Measurements from ENCODE around the gene ADGRL3.

Gene ADGRL3

DNA sequence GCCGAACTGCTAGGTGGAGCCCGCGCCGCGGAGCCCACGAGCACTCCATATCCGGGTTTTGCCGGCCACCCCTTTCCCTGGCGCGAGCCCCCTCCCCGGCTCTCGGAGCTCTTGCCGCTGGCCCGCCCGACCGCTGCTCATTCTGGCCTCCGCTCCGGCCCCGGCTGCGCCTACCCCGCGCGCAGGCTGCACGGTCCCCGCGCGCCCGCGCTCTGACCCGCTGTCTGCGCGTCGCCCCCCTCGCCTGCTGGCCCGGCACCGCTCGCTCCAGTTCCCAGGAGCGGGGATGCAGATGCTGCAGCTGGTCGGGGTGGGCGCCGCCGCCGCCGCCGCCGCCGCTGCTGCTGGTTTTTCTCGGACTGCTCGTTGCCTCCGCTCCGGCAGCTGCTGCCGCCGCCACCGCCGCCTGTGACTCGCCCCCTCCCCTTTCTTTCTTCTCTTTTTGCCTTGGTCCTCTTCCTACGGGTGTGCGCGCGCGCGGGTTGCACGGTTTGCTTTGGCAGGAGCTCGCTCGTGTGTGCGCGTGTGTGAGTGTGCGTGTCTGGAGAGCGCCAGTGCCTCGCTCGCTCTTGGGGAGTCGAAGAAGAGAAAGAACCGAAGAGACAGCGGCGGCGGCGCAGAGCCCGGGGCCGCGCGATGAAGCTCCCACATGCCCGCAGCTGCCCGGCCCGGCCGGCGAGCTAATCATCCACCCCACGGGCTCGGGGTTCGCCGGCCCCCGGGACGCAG lies at the start of gene ADGRL3:
ADGRL3 (plus strand) TSS at position 140 of the 729 bp plus-strand sequence.
- peak; percentile 92 for DNase-seq

DNA sequence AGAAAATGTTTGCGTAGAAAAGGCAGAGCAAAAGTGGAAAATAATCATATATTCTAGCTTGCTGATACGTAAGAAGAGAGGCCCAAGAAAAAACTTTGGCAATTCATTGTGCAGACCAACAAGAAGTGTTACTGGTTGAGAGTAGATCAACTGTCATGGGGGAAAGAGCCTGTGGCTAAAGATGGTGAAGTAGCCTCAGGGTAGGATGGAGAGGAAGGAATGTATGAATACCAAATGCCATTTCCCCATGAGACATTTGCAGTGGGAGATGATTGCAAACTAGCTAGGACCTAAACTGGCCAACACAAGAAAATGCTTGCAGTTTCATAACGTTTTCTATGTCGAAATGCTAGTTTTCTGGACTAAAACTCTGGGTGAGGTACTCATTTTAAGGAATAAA lies 47.7 kb upstream of the ADGRL3 start:
- DNase-seq: no peak

DNA sequence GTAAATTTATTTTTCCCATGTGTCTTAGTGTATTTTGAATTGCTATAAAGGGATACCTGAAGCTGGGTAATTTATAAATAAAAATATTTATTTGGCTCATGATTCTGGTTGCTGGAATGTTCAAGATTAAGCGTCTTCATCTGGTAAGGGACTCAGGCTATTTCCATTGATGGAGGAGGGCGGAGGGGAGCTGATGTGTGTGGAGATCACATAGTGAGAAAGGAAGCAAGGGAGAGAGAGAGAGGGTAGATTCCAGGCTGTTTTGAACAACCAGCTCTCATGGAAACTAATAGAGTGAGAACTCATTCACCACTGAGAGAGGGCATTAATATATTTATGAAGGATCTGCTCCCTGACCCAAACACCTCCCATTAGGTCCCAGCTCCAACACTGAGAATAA lies 39.6 kb upstream of the ADGRL3 start:
- no peak for DNase-seq

- no peak for DNase-seq
These were observed 38.0 kb upstream of the ADGRL3 start for GRCh38 chr4:61162116-61162515.

GRCh38 chr4:61173799-61174198 lies 26.3 kb upstream of the ADGRL3 start:
- no peak for DNase-seq

GRCh38 chr4:61175495-61175894 lies 24.6 kb upstream of the ADGRL3 start:
- no peak for DNase-seq

GRCh38 chr4:61177367-61177766 lies 22.8 kb upstream of the ADGRL3 start:
- no peak for DNase-seq

GRCh38 chr4:61180405-61180804 lies 19.7 kb upstream of the ADGRL3 start:
- DNase-seq: no peak

DNA sequence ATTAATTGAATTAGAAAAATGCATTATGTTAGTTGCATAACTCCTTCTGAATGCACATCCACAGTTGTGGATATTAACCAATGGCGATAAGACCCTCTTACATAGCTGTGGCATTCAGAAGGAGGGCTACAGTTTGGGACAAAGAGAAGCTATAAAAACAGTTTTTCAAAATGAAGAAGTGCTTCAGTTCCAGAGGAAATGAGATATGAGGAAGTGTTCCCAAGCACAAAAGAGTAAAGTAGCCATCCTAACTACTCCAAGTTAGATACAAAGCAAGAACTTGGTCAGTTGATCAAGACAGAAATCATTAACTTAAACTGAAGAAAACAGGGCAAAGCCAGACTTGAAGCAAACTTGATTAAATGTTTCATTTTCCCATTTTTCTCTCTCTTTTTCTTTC lies 17.2 kb upstream of the ADGRL3 start:
- no peak for DNase-seq

GRCh38 chr4:61185288-61185687 lies 14.8 kb upstream of the ADGRL3 start:
- DNase-seq: no peak

GRCh38 chr4:61192392-61192791 lies 7.7 kb upstream of the ADGRL3 start:
- no peak for DNase-seq

- no peak for DNase-seq
These were observed 6.3 kb upstream of the ADGRL3 start for GRCh38 chr4:61193863-61194262.

DNA sequence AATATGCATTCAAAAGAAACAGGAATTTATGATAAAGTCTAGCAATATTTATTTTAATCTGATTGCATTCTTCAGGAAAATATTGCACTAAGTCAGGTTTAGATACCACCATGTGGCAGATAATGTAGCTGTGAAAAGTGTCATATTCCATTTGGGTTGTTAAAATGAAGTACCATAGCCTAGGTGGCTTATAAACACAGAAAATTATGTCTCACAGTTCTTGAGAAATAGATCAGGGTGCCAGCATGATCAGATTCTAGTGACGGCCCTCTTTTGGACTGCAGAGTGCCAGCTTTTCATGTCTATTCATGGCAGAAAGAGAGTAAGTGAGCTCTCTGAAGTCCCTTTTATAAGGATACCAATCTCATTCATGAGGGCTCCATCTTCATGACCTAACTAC lies 5.6 kb upstream of the ADGRL3 start:
- no peak for DNase-seq

- DNase-seq: no peak
These were observed 5.0 kb upstream of the ADGRL3 start for GRCh38 chr4:61195101-61195500.

DNA sequence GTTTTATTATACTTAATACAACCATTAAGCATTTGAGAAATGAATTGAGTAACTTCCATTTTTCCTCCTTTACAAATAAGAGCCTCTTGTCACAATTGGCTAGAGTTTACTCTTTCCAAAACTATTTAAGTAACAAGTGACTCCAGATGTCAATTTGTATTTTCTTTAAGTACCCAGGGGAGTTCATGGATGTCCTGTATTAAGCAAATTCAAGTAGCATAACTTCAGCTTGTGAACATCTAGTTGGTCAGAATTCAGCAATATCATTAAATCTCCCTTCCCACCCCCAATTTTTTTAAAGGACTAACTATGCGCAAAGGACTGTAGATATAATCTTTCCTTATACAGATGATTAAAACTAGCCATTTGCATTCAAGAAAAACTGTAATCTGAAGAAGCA lies 1.4 kb upstream of the ADGRL3 start:
- DNase-seq: no peak

- DNase-seq: no peak
These were observed 296 bp upstream of the ADGRL3 start for GRCh38 chr4:61199873-61200186.

GRCh38 chr4:61200916-61201526 lies 895 bp downstream of the ADGRL3 start:
- peak; percentile 66 for DNase-seq

DNA sequence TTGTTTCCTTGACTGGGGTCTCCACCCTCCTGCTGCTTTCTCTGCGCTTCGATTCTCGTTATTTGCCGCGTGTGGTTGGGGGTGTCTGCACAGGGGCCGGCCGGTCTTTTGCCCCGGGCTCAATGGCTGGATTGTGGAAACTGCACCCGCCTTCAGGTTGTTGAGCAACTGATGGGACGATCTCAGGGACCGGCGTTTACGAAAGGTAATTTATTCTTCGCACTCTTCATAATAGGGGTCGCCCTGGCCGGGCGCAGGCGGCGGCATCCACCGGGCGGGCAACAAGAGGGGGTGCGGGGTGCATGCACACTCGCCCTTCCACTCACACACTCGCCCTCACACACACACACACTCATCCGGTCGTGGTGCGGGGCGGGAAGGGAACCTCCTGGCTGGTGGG lies 1.4 kb downstream of the ADGRL3 start:
- DNase-seq: peak; percentile 66

DNA sequence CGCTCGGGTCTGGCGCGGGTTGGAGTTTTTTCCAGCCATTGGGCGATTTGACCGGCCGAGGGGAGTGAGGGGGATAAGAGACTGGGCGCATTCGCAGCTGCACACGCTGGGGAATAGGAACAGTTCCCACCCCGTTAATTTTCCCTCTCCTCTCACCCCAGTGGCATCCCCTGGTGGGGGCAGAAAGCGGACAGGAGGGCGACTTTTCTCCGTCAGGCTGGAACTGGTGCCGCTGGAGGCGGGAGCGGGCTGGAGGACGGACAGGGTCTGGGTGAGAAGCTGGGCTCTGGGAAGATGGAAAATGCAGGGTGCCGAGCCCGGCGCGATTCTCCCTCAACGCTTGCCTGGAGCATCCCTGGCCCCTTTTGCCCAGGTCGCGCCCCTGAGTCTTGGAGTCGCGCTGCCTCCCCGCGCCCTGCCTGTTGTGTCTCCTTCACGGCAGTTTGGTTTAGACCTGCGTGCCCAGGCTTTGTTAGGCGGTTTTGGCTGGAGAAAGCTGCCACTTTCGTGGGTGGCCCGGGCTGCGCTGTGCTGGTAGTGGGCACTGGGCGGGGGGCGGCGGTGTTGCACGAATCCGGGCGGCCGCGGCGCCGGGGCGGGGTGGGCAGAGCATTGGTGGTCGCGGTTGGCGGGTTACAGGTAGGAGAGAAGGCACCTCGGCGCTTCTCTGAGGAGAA lies 2.0 kb downstream of the ADGRL3 start:
- DNase-seq: peak; percentile 52

DNA sequence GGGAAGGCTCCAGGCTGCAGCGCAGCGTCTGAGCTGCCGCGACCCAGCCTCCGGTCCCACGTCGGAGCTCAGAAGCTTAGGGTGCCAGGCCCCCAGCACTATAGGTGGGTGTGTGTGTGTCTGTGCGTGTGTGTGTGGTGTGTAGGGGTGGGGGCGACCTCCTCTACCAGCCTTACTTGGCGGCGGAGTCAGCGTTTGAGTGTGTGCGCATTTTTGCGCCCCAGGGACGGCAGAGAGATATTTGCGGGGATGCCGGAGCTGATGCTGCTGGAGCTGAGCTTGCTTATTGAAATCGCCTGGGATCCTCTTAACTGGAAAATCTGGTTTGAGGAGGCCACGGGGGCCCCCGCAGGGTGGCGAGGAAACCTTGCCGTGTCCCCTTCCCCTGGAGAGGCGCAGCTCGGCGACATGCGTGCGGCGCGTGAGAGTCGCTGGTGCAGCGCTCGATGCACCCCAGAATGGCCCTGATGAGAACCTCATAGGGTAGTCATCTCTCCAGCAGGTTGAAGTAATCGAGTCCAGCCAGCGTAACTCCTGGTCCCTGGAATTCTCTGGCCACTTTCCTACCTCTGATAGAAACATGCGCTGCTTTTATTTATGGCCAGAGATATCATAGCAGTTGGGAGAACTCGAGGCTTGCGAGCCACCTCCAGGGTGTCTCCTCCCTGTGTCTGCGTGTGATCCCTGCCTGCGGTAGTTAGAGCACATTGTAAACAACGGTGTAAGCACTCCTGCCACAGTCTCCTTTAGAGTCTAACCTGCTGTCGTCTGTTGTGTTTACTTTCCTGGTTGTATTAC lies 2.7 kb downstream of the ADGRL3 start:
- DNase-seq: peak; percentile 76

DNA sequence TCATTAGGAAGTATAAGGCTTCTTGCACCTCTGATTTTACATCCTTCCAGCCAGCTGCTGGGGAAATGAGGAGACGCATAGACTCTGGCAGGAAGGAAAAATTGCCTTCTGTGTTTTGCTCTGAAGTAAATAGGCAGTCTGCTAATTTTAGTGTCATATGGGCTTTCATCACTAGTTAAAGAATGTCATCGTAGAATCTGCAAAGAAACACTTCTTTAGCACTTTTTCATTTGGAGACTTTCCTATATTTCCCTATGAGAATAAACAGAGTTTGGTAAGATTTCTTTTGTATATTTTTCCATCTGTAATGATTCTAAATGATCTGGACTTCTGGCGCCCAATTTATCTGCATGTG lies 3.3 kb downstream of the ADGRL3 start:
- DNase-seq: no peak

- no peak for DNase-seq
These were observed 4.4 kb downstream of the ADGRL3 start for GRCh38 chr4:61204353-61205060.

GRCh38 chr4:61205066-61205465 lies 4.9 kb downstream of the ADGRL3 start:
- DNase-seq: no peak

All from NCI-H1092 treated with DMSO at 0.1 percent for 48 hours (cell line).